ENCODE results near the gene PRTN3.

DNA sequence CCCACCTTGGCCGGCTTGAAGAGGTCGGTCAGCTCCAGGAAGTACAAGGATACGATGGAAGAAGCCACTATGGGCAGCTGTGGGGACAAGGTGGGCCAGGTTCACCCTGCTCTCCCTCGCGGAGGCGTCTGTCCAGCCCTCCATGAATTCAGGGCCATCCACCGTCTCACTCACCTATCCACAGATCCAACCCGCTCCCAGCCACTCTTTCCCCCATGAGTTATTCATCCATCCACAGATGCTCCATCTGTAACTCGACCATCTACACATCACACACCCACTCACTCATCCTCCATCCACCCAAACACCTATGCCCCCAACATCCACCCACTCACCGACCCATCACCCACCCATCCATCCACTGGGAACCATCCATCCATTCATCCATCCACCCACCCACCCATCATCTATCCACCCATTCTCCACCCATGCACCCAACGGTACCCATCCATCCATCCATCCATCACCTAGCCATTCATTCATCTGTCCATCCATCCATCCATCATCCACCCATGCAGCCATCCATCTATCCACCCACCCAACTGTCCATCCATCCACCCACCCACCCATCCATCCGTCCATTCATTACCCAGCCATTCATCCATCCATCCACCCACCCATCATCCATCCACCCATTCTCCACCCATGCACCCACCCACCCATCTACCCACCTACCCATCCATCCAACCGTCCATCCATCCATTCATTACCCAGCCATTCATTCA, 24.9 kb upstream of the PRTN3 start:
- TF ChIP-seq, protein P1, sequence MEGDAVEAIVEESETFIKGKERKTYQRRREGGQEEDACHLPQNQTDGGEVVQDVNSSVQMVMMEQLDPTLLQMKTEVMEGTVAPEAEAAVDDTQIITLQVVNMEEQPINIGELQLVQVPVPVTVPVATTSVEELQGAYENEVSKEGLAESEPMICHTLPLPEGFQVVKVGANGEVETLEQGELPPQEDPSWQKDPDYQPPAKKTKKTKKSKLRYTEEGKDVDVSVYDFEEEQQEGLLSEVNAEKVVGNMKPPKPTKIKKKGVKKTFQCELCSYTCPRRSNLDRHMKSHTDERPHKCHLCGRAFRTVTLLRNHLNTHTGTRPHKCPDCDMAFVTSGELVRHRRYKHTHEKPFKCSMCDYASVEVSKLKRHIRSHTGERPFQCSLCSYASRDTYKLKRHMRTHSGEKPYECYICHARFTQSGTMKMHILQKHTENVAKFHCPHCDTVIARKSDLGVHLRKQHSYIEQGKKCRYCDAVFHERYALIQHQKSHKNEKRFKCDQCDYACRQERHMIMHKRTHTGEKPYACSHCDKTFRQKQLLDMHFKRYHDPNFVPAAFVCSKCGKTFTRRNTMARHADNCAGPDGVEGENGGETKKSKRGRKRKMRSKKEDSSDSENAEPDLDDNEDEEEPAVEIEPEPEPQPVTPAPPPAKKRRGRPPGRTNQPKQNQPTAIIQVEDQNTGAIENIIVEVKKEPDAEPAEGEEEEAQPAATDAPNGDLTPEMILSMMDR (IDR thresholded peaks at IDR 0.05), result no peak
- no peak for TF ChIP-seq POLR2A (IDR thresholded peaks at IDR 0.05)
